ENCODE measurements around the gene MGP. TPM values are rescaled to one million over a fixed set of nuclear protein-coding genes. Genes with fewer than 3 reads are reported as not detected.

MGP gene
- total RNA-seq, 1 experiment from 2014 or later: 0.96 TPM

- Mint-ChIP-seq H3K36me3 (no peaks in the 10 kb centered on the region), H3K4me1 (peaks cover 19% of the 10 kb centered on the region), H3K27ac (no peak overlapping the region), H3K4me3 (no peak overlapping the region), H3K9me3 (no peaks in the 10 kb centered on the region), H3K27me3 (ENCODE audit: low read depth) (no peaks in the 10 kb centered on the region)
- ATAC-seq (no peak), DNase-seq (ENCODE audit: low spot score) (no peak)
- ChIA-PET CTCF (no interaction called here), POLR2A (no interaction called here)
- TF ChIP-seq ZBTB21 (CRISPR knock-in tag; IDR thresholded peaks at IDR 0.05; ENCODE audit: borderline replicate concordance): no peak
- TF ChIP-seq TCF7 (CRISPR knock-in tag; IDR thresholded peaks at IDR 0.05; ENCODE audit: low read depth): no peak
- no peak for TF ChIP-seq CBFB (CRISPR knock-in tag; IDR thresholded peaks at IDR 0.05; ENCODE audit: low read depth)
- TF ChIP-seq NFATC4 (CRISPR knock-in tag; IDR thresholded peaks at IDR 0.05): no peak
- no peak for TF ChIP-seq HMGA2 (CRISPR knock-in tag; IDR thresholded peaks at IDR 0.05)
- TF ChIP-seq TEAD4 (CRISPR knock-in tag; IDR thresholded peaks at IDR 0.05): no peak
- no peak for TF ChIP-seq HMGXB4 (CRISPR knock-in tag; IDR thresholded peaks at IDR 0.05)
- TF ChIP-seq GTF2I (CRISPR knock-in tag; conservative IDR thresholded peaks at IDR 0.05): no peak
- TF ChIP-seq ETV6 (CRISPR knock-in tag; IDR thresholded peaks at IDR 0.05): no peak
- no peak for TF ChIP-seq GABPB1 (CRISPR knock-in tag; IDR thresholded peaks at IDR 0.05)
- TF ChIP-seq SMAD4 (CRISPR knock-in tag; IDR thresholded peaks at IDR 0.05): no peak
- no peak for TF ChIP-seq CREB1 (CRISPR knock-in tag; IDR thresholded peaks at IDR 0.05)
- TF ChIP-seq NFE2L1 (CRISPR knock-in tag; IDR thresholded peaks at IDR 0.05): no peak
- TF ChIP-seq ZNF423 (CRISPR knock-in tag; IDR thresholded peaks at IDR 0.05): no peak
- TF ChIP-seq ESRRA (CRISPR knock-in tag; IDR thresholded peaks at IDR 0.05; ENCODE audit: borderline replicate concordance): no peak
- TF ChIP-seq JUN (CRISPR knock-in tag; IDR thresholded peaks at IDR 0.05): no peak
- TF ChIP-seq JAZF1 (CRISPR knock-in tag; IDR thresholded peaks at IDR 0.05): no peak
- TF ChIP-seq ATF6 (CRISPR knock-in tag; IDR thresholded peaks at IDR 0.05): no peak
- TF ChIP-seq ATF1 (CRISPR knock-in tag; IDR thresholded peaks at IDR 0.05): no peak
- TF ChIP-seq E2F4 (CRISPR knock-in tag; IDR thresholded peaks at IDR 0.05; ENCODE audit: borderline replicate concordance, low read depth): no peak
Measured at GRCh38 chr12:14930299-14930698, 44.6 kb upstream of the MGP start.

GRCh38 chr12:14928931-14929330 is 43.3 kb upstream of the MGP start:
- Mint-ChIP-seq H3K36me3 (no peaks in the 10 kb centered on the region), H3K9me3 (no peaks in the 10 kb centered on the region), H3K27me3 (ENCODE audit: low read depth) (no peaks in the 10 kb centered on the region), H3K27ac (peak overlapping the region; percentile 64; the same call in 1 of the 2 replicates), H3K4me3 (peak overlapping the region; percentile 37), H3K4me1 (peaks cover 19% of the 10 kb centered on the region)
- ATAC-seq: peak; percentile 87
- ChIA-PET CTCF (interaction anchor here (0.6 to 1.4 kb wide), 3 partner anchors 27 to 292 kb away, joined by 3 to 5 read pairs (median 3); partner anchors contain the start of gene RERG), POLR2A (interaction anchor here (0.7 kb wide), 1 partner anchor 541 kb away, joined by 3 read pairs; no protein-coding TSS in a partner anchor)
- DNase-seq (ENCODE audit: low spot score): no peak
- TF ChIP-seq ATF6 (CRISPR knock-in tag; IDR thresholded peaks at IDR 0.05): no peak
- no peak for TF ChIP-seq ZBTB43 (CRISPR knock-in tag; IDR thresholded peaks at IDR 0.05)
- no peak for TF ChIP-seq MLX (CRISPR knock-in tag; IDR thresholded peaks at IDR 0.05)
- TF ChIP-seq RELA (CRISPR knock-in tag; IDR thresholded peaks at IDR 0.05; ENCODE audit: borderline replicate concordance): no peak
- no peak for TF ChIP-seq TEAD4 (CRISPR knock-in tag; IDR thresholded peaks at IDR 0.05)
- no peak for TF ChIP-seq NFATC4 (CRISPR knock-in tag; IDR thresholded peaks at IDR 0.05)
- no peak for TF ChIP-seq FOXK1 (CRISPR knock-in tag; IDR thresholded peaks at IDR 0.05)
- TF ChIP-seq E2F1 (CRISPR knock-in tag; IDR thresholded peaks at IDR 0.05): no peak
- no peak for TF ChIP-seq SOX15 (CRISPR knock-in tag; IDR thresholded peaks at IDR 0.05)
- no peak for TF ChIP-seq FOXP1 (CRISPR knock-in tag; IDR thresholded peaks at IDR 0.05; ENCODE audit: borderline replicate concordance)
- TF ChIP-seq CBFB (CRISPR knock-in tag; IDR thresholded peaks at IDR 0.05; ENCODE audit: low read depth): no peak
- TF ChIP-seq EMX1 (CRISPR knock-in tag; IDR thresholded peaks at IDR 0.05): no peak

Measured in WTC11 (cell line).